IMR-90 (cell line): ENCODE results near the gene FUT1. TPM values are rescaled to one million over a fixed set of nuclear protein-coding genes. Genes with fewer than 3 reads are reported as not detected.

ENCODE experiments used
- ATAC-seq: fragments of 200-7000 bp; cut with Tn5 transposase; 2 replicates; pipeline ENCODE4 v1.9.1; 2020; ENCODE audit warnings: low read depth, mild to moderate bottlenecking, moderate library complexity
- BruUV-seq: library from RNA; stranded (reverse); fragments of 400-500 nt; replicated peaks from 2 replicates; lab custom pipeline; 2021; lab: Mats Ljungman, UMichigan
- CTCF ChIA-PET: fragments of 300-600 bp; formaldehyde crosslinking; extraction: SDS; loops from one replicate; lab custom pipeline; 2021; ENCODE audit warnings: antibody characterized with exemption; lab: Yijun Ruan, JAX
- POLR2A ChIA-PET: fragments of 300-600 bp; sonication (Branson Sonifier 250); formaldehyde crosslinking; loops from one replicate; lab custom pipeline; 2022; ENCODE audit warnings: antibody characterized with exemption; ENCODE audit not compliant: unreplicated experiment; lab: Charles Lee
- DNase-seq: peaks from one replicate; pipeline ENCODE4 v3.0.0; 2013
- H2AFZ ChIP-seq: replicated peaks from 2 replicates; pipeline ENCODE3; 2013; ENCODE audit warnings: low read length, mild to moderate bottlenecking; ENCODE audit not compliant: poor library complexity
- H2AK5ac ChIP-seq: 2 replicates; pipeline ENCODE4 v1.6.1; 2013; ENCODE audit warnings: low read depth, low read length, inconsistent platforms
- H2AK9ac ChIP-seq: replicated peaks from 2 replicates; pipeline ENCODE3; 2013; ENCODE audit warnings: mild to moderate bottlenecking, low read depth, low read length, moderate library complexity; ENCODE audit not compliant: poor library complexity
- H2BK120ac ChIP-seq: 2 replicates; pipeline ENCODE4 v1.6.1; 2013; ENCODE audit warnings: low read depth, low read length, inconsistent platforms
- H2BK15ac ChIP-seq: 3 replicates; pipeline ENCODE4 v1.6.1; 2013; ENCODE audit warnings: low read depth, low read length, inconsistent platforms
- H2BK20ac ChIP-seq: 2 replicates; pipeline ENCODE4 v1.6.1; 2013; ENCODE audit warnings: low read depth, mild to moderate bottlenecking, inconsistent platforms, low read length, moderate library complexity
- H2BK5ac ChIP-seq: 2 replicates; pipeline ENCODE4 v1.6.1; 2013; ENCODE audit warnings: mild to moderate bottlenecking, low read depth, low read length, inconsistent platforms; ENCODE audit not compliant: poor library complexity, severe bottlenecking
- H3K14ac ChIP-seq: replicated peaks from 2 replicates; pipeline ENCODE4 v1.6.1; 2013; ENCODE audit warnings: low read depth, low read length, inconsistent platforms
- H3K18ac ChIP-seq: 2 replicates; pipeline ENCODE4 v1.6.1; 2013; ENCODE audit warnings: low read depth, low read length, control low read depth
- H3K23ac ChIP-seq: 2 replicates; pipeline ENCODE4 v1.6.1; 2013; ENCODE audit warnings: low read depth, low read length, inconsistent platforms
- H3K27ac ChIP-seq: 2 replicates; pipeline ENCODE4 v1.5.1; 2013; ENCODE audit warnings: mild to moderate bottlenecking, control low read depth, low read length; ENCODE audit not compliant: insufficient read depth
- H3K27me3 ChIP-seq: 2 replicates; pipeline ENCODE4 v1.6.1; 2013; ENCODE audit warnings: low read length; ENCODE audit not compliant: control insufficient read depth, insufficient read depth
- H3K36me3 ChIP-seq: 2 replicates; pipeline ENCODE4 v1.6.1; 2013; ENCODE audit warnings: low read length, mixed read lengths; ENCODE audit not compliant: control insufficient read depth, insufficient read depth
- H3K4ac ChIP-seq: 2 replicates; pipeline ENCODE4 v1.6.1; 2013; ENCODE audit warnings: low read depth, low read length, inconsistent platforms
- H3K4me1 ChIP-seq: 2 replicates; pipeline ENCODE4 v1.6.1; 2013; ENCODE audit warnings: low read length, mixed read lengths; ENCODE audit not compliant: control insufficient read depth, insufficient read depth
- H3K4me2 ChIP-seq: 2 replicates; pipeline ENCODE4 v1.6.1; 2013; ENCODE audit warnings: low read depth, mild to moderate bottlenecking, control low read depth, low read length, moderate library complexity
- H3K4me3 ChIP-seq: 2 replicates; pipeline ENCODE4 v1.5.1; 2013; ENCODE audit warnings: low read depth, mild to moderate bottlenecking, control low read depth, low read length, moderate library complexity; ENCODE audit not compliant: insufficient read depth
- H3K56ac ChIP-seq: 2 replicates; pipeline ENCODE4 v1.6.1; 2013; ENCODE audit warnings: low read length, inconsistent platforms; ENCODE audit not compliant: insufficient read depth; ENCODE audit errors: extremely low read depth
- H3K79me1 ChIP-seq, 2 experiments: 2 replicates each; pipeline ENCODE4 v1.6.1; 2013; ENCODE audit warnings: low read length in 2 of 2, inconsistent platforms in 1 of 2, low read depth in 1 of 2
- H3K9ac ChIP-seq: 2 replicates; pipeline ENCODE4 v1.6.1; 2013; ENCODE audit warnings: low read depth, low read length, control low read depth
- H3K9me1 ChIP-seq: 2 replicates; pipeline ENCODE4 v1.6.1; 2013; ENCODE audit warnings: low read length, inconsistent platforms; ENCODE audit not compliant: insufficient read depth
- H3K9me3 ChIP-seq: 2 replicates; pipeline ENCODE4 v1.6.1; 2013; ENCODE audit warnings: low read length; ENCODE audit not compliant: control insufficient read depth, insufficient read depth
- H4K20me1 ChIP-seq: 2 replicates; pipeline ENCODE4 v1.6.1; 2013; ENCODE audit warnings: low read length, inconsistent platforms; ENCODE audit not compliant: insufficient read depth
- H4K5ac ChIP-seq: 2 replicates; pipeline ENCODE4 v1.6.1; 2013; ENCODE audit warnings: mild to moderate bottlenecking, low read depth, low read length, control low read depth
- H4K8ac ChIP-seq, 2 experiments: 2 replicates each; pipeline ENCODE4 v1.6.1; 2013; ENCODE audit warnings: low read depth in 2 of 2, low read length in 2 of 2, control low read depth in 1 of 2, inconsistent platforms in 1 of 2
- H4K91ac ChIP-seq: 2 replicates; pipeline ENCODE4 v1.6.1; 2013; ENCODE audit warnings: low read depth, low read length, inconsistent platforms; ENCODE audit not compliant: insufficient read depth
- CEBPB ChIP-seq: IDR thresholded peaks from 2 replicates; pipeline ENCODE4 v1.6.1; 2012; ENCODE audit warnings: low read depth, low read length, improper control_type of control experiment
- MAFK ChIP-seq: IDR thresholded peaks from 2 replicates; pipeline ENCODE4 v1.6.1; 2012; ENCODE audit warnings: low read depth, low read length, improper control_type of control experiment
- RCOR1 ChIP-seq: IDR thresholded peaks from 2 replicates; pipeline ENCODE4 v1.6.1; 2012; ENCODE audit warnings: mild to moderate bottlenecking, low read length, improper control_type of control experiment; ENCODE audit not compliant: insufficient replicate concordance
- RFX5 ChIP-seq: IDR thresholded peaks from 2 replicates; pipeline ENCODE4 v1.8.0; 2012; ENCODE audit warnings: low read depth, mild to moderate bottlenecking, low read length, moderate library complexity
- SMC3 ChIP-seq: fragments of 150-350 bp; IDR thresholded peaks from 2 replicates; pipeline ENCODE4 v1.6.1; 2016; ENCODE audit warnings: low read depth, mild to moderate bottlenecking, antibody characterized with exemption, low read length, moderate library complexity
- WGBS, 2 experiments: methylation state at CpG; one replicate each; pipeline versions ENCODE4 v1.1.5 to v1.1.7; 2013; ENCODE audit warnings: missing lambda C conversion rate in 2 of 2; ENCODE audit not compliant: insufficient read length in 1 of 2; ENCODE audit errors: extremely low coverage in 2 of 2; 5-methylcytosine and 5-hydroxymethylcytosine counted together
- dilution Hi-C: fragments of 300-500 bp; cut with HindIII; formaldehyde crosslinking; loops from one replicate; pipeline ENCODE4 v1.14.3; 2018; ENCODE audit warnings: low sequenced_read_pairs; ENCODE audit not compliant: unreplicated experiment
- in situ Hi-C: fragments of 300-500 bp; cut with MboI; formaldehyde crosslinking; loops from 3 replicates; pipeline ENCODE4 v1.14.3; 2019; ENCODE audit warnings: low sequenced_read_pairs, inconsistent platforms, mixed read lengths
- intact Hi-C: fragments of 100-400 bp; cut with micrococcal nuclease; formaldehyde crosslinking; loops from 2 replicates; pipeline ENCODE4 v1.10.0; 2022
- polyA plus RNA-seq, 3 experiments: library from polyadenylated mRNA; depleted of rRNA; stranded (reverse); fragments of >200 nt; gene quantifications; 2 replicates each; pipeline ENCODE4 v1.2.3, GENCODE V29; 2012; ENCODE audit warnings: low replicate concordance in 1 of 3
- total RNA-seq: library from RNA; depleted of rRNA; stranded (reverse); fragments of >200 nt; gene quantifications from 2 replicates; pipeline ENCODE4 v1.2.3, GENCODE V29; 2012
- TF ChIP-seq, protein P1 (sequence below): conservative IDR thresholded peaks from 2 replicates; pipeline ENCODE4 v1.5.1; 2012; ENCODE audit warnings: mild to moderate bottlenecking, low read depth, low read length, improper control_type of control experiment

The FUT1 gene
- total and polyA plus RNA-seq, 2 of the 4 experiments (the other 2 are of a cell fraction) = 0.09 to 0.18 TPM

DNA sequence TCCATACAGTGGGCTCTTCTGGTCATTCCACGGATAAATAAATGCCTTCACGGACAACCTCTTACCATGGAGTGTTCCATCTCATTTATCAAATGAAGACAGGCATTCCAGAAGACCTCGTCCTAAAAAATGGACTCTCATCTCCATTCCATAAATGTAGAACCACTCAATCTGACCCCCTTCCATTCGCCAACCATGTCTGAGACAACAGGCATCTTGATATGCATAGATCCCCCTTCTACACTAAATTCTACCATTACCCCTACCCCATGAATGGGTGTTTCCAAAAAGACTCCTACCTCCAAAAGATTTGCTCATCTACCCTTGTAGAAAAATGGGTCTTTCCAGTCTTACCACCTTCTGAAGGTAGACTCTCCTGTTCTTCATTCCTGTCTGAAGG is 21.0 kb downstream of the FUT1 start:
- in situ Hi-C loops = no loop called here
- no TSS peak for BruUV-seq

More for the DNA sequence above, 21.0 kb downstream of the FUT1 start:
- no peaks in the 10 kb centered on the region for H3K4me1 ChIP-seq
- H3K56ac ChIP-seq = no peak overlapping the region
- no peak overlapping the region for H2BK20ac ChIP-seq
- no peaks in the 10 kb centered on the region for H3K36me3 ChIP-seq
- H3K18ac ChIP-seq = no peak overlapping the region
- WGBS, 2 experiments = 82% methylated on average over 3 of the region's 4 CpGs; no CpG with 5 or more reads in 1 of the 2 experiments
- intact Hi-C loops (no loop called here), dilution Hi-C loops (no loop called here)
- no peak overlapping the region for H4K5ac ChIP-seq
- H3K9me1 ChIP-seq = no peaks in the 10 kb centered on the region
- H4K20me1 ChIP-seq = no peaks in the 10 kb centered on the region
- H3K23ac ChIP-seq = no peak overlapping the region
- H4K8ac ChIP-seq = no peak overlapping the region
- peaks cover 14% of the 10 kb centered on the region for H3K27me3 ChIP-seq
- no peak overlapping the region for H3K4me3 ChIP-seq
- no peak overlapping the region for H3K9ac ChIP-seq
- H2BK15ac ChIP-seq = no peak overlapping the region
- DNase-seq (no peak), ATAC-seq (no peak)
- no peaks in the 10 kb centered on the region for H3K79me1 ChIP-seq
- no peak overlapping the region for H4K91ac ChIP-seq
- H3K4me2 ChIP-seq = no peak overlapping the region
- CTCF ChIA-PET = interaction anchor here (1.2 kb wide), 1 partner anchor 11 kb away, joined by 3 read pairs; no protein-coding TSS in a partner anchor
- TF ChIP-seq MAFK (no peak), RFX5 (no peak), CEBPB (no peak), SMC3 (no peak), RCOR1 (no peak)
- TF ChIP-seq, protein P1, sequence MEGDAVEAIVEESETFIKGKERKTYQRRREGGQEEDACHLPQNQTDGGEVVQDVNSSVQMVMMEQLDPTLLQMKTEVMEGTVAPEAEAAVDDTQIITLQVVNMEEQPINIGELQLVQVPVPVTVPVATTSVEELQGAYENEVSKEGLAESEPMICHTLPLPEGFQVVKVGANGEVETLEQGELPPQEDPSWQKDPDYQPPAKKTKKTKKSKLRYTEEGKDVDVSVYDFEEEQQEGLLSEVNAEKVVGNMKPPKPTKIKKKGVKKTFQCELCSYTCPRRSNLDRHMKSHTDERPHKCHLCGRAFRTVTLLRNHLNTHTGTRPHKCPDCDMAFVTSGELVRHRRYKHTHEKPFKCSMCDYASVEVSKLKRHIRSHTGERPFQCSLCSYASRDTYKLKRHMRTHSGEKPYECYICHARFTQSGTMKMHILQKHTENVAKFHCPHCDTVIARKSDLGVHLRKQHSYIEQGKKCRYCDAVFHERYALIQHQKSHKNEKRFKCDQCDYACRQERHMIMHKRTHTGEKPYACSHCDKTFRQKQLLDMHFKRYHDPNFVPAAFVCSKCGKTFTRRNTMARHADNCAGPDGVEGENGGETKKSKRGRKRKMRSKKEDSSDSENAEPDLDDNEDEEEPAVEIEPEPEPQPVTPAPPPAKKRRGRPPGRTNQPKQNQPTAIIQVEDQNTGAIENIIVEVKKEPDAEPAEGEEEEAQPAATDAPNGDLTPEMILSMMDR = no peak
- no peak overlapping the region for H2BK120ac ChIP-seq
- no peak overlapping the region for H2BK5ac ChIP-seq
- H2AFZ ChIP-seq = no peak overlapping the region
- no peak overlapping the region for H2AK9ac ChIP-seq
- H3K9me3 ChIP-seq = peaks cover 3% of the 10 kb centered on the region
- no peak overlapping the region for H3K27ac ChIP-seq
- no peak overlapping the region for H3K4ac ChIP-seq
- no peak overlapping the region for H2AK5ac ChIP-seq
- POLR2A ChIA-PET = no interaction called here
- no peak overlapping the region for H3K14ac ChIP-seq
